HepG2 (cell line): ENCODE results near the gene TNFAIP2. TPM values are rescaled to one million over a fixed set of nuclear protein-coding genes. Genes with fewer than 3 reads are reported as not detected.

Experiments used
- ATAC-seq: fragments of 200-7000 bp; cut with Tn5 transposase; 3 replicates; pipeline ENCODE4 v1.9.1; 2020; ENCODE audit warnings: mild to moderate bottlenecking, moderate library complexity
- BruUV-seq: library from RNA; stranded (reverse); fragments of 400-500 nt; replicated peaks from 2 replicates; lab custom pipeline; 2021; lab: Mats Ljungman, UMichigan
- CTCF ChIA-PET: fragments of 300-600 bp; formaldehyde crosslinking; extraction: SDS; loops from one replicate; lab custom pipeline; 2021; ENCODE audit warnings: low total read pairs, inconsistent platforms, low intra/inter-chr PET ratio; lab: Yijun Ruan, JAX
- POLR2A ChIA-PET: fragments of 350-600 bp; sonication (Branson Sonifier 250); formaldehyde crosslinking; loops from one replicate; lab custom pipeline; 2020; ENCODE audit warnings: antibody characterized with exemption, inconsistent platforms; lab: Yijun Ruan, JAX
- DNase-seq: peaks from one replicate; pipeline ENCODE4 v3.0.0-alpha.2; 2015; ENCODE audit warnings: low spot score
- FAIRE-seq: peaks from 3 replicates; lab custom pipeline; 2011; peaks lifted over from hg19 to GRCh38; lab: Jason Lieb, UNC
- H2AFZ ChIP-seq: one replicate; pipeline ENCODE4 v1.6.1; 2011; ENCODE audit warnings: low read length, inconsistent platforms
- H3K27ac ChIP-seq: fragments of 300-600 bp; 3 replicates; pipeline ENCODE4 v1.8.0; 2011; ENCODE audit warnings: mixed run types, mild to moderate bottlenecking, mixed read lengths, low read length, inconsistent platforms; ENCODE audit not compliant: insufficient read depth; ENCODE audit errors: extremely low read length
- H3K27me3 ChIP-seq, 2 experiments: fragments of 200-600 bp in 1 of 2; 2 replicates in 1 of 2; 3 replicates in 1 of 2; pipeline versions ENCODE4 v1.6.0 to v1.8.0; 2011; ENCODE audit warnings: low read length in 2 of 2, mild to moderate bottlenecking in 2 of 2, moderate library complexity in 2 of 2, inconsistent platforms in 1 of 2; ENCODE audit not compliant: insufficient read depth in 2 of 2, control insufficient read depth in 1 of 2
- H3K36me3 ChIP-seq, 2 experiments: fragments of 200-600 bp in 1 of 2; replicated peaks in 1 of 2; 2 replicates in 1 of 2; 3 replicates in 1 of 2; pipeline versions ENCODE4 v1.5.1 to v1.8.0; 2011; ENCODE audit warnings: low read length in 2 of 2, inconsistent platforms in 1 of 2; ENCODE audit not compliant: insufficient read depth in 2 of 2, control insufficient read depth in 1 of 2
- H3K4me1 ChIP-seq: 2 replicates; pipeline ENCODE4 v1.5.1; 2012; ENCODE audit warnings: low read length, inconsistent platforms; ENCODE audit not compliant: insufficient read depth
- H3K4me2 ChIP-seq: 2 replicates; pipeline ENCODE4 v1.6.0; 2011; ENCODE audit warnings: low read depth, low read length, inconsistent platforms
- H3K4me3 ChIP-seq, 3 experiments: fragments of 200-600 bp in 1 of 3; sonication (generic), shearing (Covaris generic) in 1 of 3; replicated peaks in 1 of 3; 2 replicates each; pipeline ENCODE4 v1.5.1; 2011 to 2016; ENCODE audit warnings: low read length in 3 of 3, inconsistent platforms in 2 of 3, low read depth in 2 of 3, mild to moderate bottlenecking in 2 of 3, control low read depth in 1 of 3, mixed read lengths in 1 of 3; ENCODE audit not compliant: insufficient read depth in 1 of 3
- H3K79me2 ChIP-seq: one replicate; pipeline ENCODE4 v1.6.1; 2011; ENCODE audit warnings: low read length, inconsistent platforms; ENCODE audit not compliant: insufficient read depth
- H3K9ac ChIP-seq: 2 replicates; pipeline ENCODE4 v1.6.0; 2011; ENCODE audit warnings: mild to moderate bottlenecking, low read depth, low read length, inconsistent platforms; ENCODE audit not compliant: insufficient read depth
- H3K9me3 ChIP-seq: 2 replicates; pipeline ENCODE4 v1.5.1; 2012; ENCODE audit warnings: mild to moderate bottlenecking, low read length
- H4K20me1 ChIP-seq: 2 replicates; pipeline ENCODE4 v1.6.0; 2011; ENCODE audit warnings: inconsistent platforms, mild to moderate bottlenecking, low read length, moderate library complexity; ENCODE audit not compliant: insufficient read depth
- HNRNPK ChIP-seq: fragments of 200-400 bp; formaldehyde crosslinking; IDR thresholded peaks from 2 replicates; pipeline ENCODE4 v1.6.1; 2018; ENCODE audit warnings: low read length, low read depth, moderate library complexity, mild to moderate bottlenecking; ENCODE audit not compliant: poor library complexity, severe bottlenecking
- KDM5A ChIP-seq: fragments of 200-600 bp; sonication (generic); IDR thresholded peaks from 2 replicates; pipeline ENCODE4 v1.7.0; 2018; ENCODE audit warnings: antibody characterized with exemption, mild to moderate bottlenecking, low read length, borderline replicate concordance
- MYC ChIP-seq: sonication (generic); formaldehyde crosslinking; IDR thresholded peaks from 2 replicates; pipeline ENCODE4 v1.9.0; 2021; ENCODE audit warnings: missing genetic modification reagents, borderline replicate concordance
- NCOA5 ChIP-seq: sonication (generic); formaldehyde crosslinking; IDR thresholded peaks from 2 replicates; pipeline ENCODE4 v1.4.0; 2020; ENCODE audit warnings: missing genetic modification reagents
- SMYD3 ChIP-seq: sonication (generic); formaldehyde crosslinking; IDR thresholded peaks from 2 replicates; pipeline ENCODE4 v1.8.1; 2023; ENCODE audit warnings: mild to moderate bottlenecking, missing genetic modification reagents
- TAF1 ChIP-seq: sonication (generic); formaldehyde crosslinking; IDR thresholded peaks from 2 replicates; pipeline ENCODE4 v1.4.0; 2020; ENCODE audit warnings: missing genetic modification reagents
- TRAFD1 ChIP-seq: sonication (generic); formaldehyde crosslinking; IDR thresholded peaks from 2 replicates; pipeline ENCODE4 v1.5.1; 2020; ENCODE audit warnings: missing genetic modification reagents, mild to moderate bottlenecking, borderline replicate concordance
- ZBTB21 ChIP-seq: sonication (generic); formaldehyde crosslinking; IDR thresholded peaks from 2 replicates; pipeline ENCODE4 v1.4.0; 2020; ENCODE audit warnings: missing genetic modification reagents
- ZBTB8A ChIP-seq: sonication (generic); formaldehyde crosslinking; IDR thresholded peaks from 2 replicates; pipeline ENCODE4 v1.4.0; 2020; ENCODE audit warnings: mild to moderate bottlenecking, low read depth, missing genetic modification reagents, borderline replicate concordance
- ZMYM3 ChIP-seq: sonication (generic); formaldehyde crosslinking; IDR thresholded peaks from 2 replicates; pipeline ENCODE4 v1.5.1; 2020; ENCODE audit warnings: mild to moderate bottlenecking, missing genetic modification reagents
- ZNF10 ChIP-seq: sonication (generic); formaldehyde crosslinking; IDR thresholded peaks from 2 replicates; pipeline ENCODE4 v1.4.0; 2020; ENCODE audit warnings: mild to moderate bottlenecking, low read depth, missing genetic modification reagents, borderline replicate concordance
- ZNF232 ChIP-seq: sonication (generic); formaldehyde crosslinking; IDR thresholded peaks from 2 replicates; pipeline ENCODE4 v1.4.0; 2020; ENCODE audit warnings: missing genetic modification reagents, borderline replicate concordance
- ZNF251 ChIP-seq: sonication (generic); formaldehyde crosslinking; IDR thresholded peaks from 2 replicates; pipeline ENCODE4 v1.9.0; 2021; ENCODE audit warnings: mild to moderate bottlenecking, missing genetic modification reagents
- ZNF264 ChIP-seq: sonication (generic); formaldehyde crosslinking; IDR thresholded peaks from 2 replicates; pipeline ENCODE4 v1.4.0; 2020; ENCODE audit warnings: missing genetic modification reagents
- ZNF484 ChIP-seq: sonication (generic); formaldehyde crosslinking; IDR thresholded peaks from 2 replicates; pipeline ENCODE4 v1.5.1; 2020; ENCODE audit warnings: mild to moderate bottlenecking, low read depth, missing genetic modification reagents, borderline replicate concordance
- ZNF766 ChIP-seq: sonication (generic); formaldehyde crosslinking; IDR thresholded peaks from 2 replicates; pipeline ENCODE4 v1.5.0; 2020; ENCODE audit warnings: missing genetic modification reagents, borderline replicate concordance
- ZSCAN5A ChIP-seq: sonication (generic); formaldehyde crosslinking; IDR thresholded peaks from 2 replicates; pipeline ENCODE4 v1.8.0; 2022; ENCODE audit warnings: mild to moderate bottlenecking, missing genetic modification reagents, borderline replicate concordance
- WGBS: methylation state at CpG from one replicate; pipeline ENCODE4 v1.1.6; 2017; ENCODE audit warnings: low lambda C conversion rate; 5-methylcytosine and 5-hydroxymethylcytosine counted together
- in situ Hi-C: cut with HindIII; loops from 2 replicates; pipeline ENCODE4 v1.10.0; 2017; ENCODE audit warnings: low pct_unique_long_range_greater_than_20kb; ENCODE audit not compliant: extremely low pct_ligation_motif_present
- intact Hi-C: fragments of 100-400 bp; cut with micrococcal nuclease; formaldehyde crosslinking; loops from one replicate; pipeline ENCODE4 v1.10.0; 2022; ENCODE audit not compliant: unreplicated experiment
- polyA plus RNA-seq, 8 experiments: library from polyadenylated mRNA; depleted of rRNA in 3 of 8; stranded (reverse) in 7 of 8; unstranded in 1 of 8; fragments of >200 nt; fragmentation: Illumina TruSeq in 4 of 8; extraction: Trizol in 4 of 8; gene quantifications; 2 replicates each; pipeline versions ENCODE4 v1.2.1 to v1.2.3, GENCODE V29; 2011 to 2016; ENCODE audit warnings: low read depth in 4 of 8, missing spikeins in 1 of 8, mixed read lengths in 1 of 8; ENCODE audit not compliant: insufficient read depth in 1 of 8
- total RNA-seq, 5 experiments: library from RNA; depleted of rRNA; stranded (reverse); fragments of >200 nt; fragmentation: Illumina TruSeq; extraction: Trizol; gene quantifications; 2 replicates each; pipeline ENCODE4 v1.2.3, GENCODE V29; 2016; ENCODE audit warnings: low read depth in 1 of 5
- TF ChIP-seq, protein P1 (sequence below): sonication (generic); formaldehyde crosslinking; IDR thresholded peaks from 2 replicates; pipeline ENCODE4 v1.8.1; 2023; ENCODE audit warnings: missing genetic modification reagents, inconsistent platforms, borderline replicate concordance
- TF ChIP-seq, protein P2 (sequence below): sonication (generic); formaldehyde crosslinking; IDR thresholded peaks from 2 replicates; pipeline ENCODE4 v1.4.0; 2020; ENCODE audit warnings: mild to moderate bottlenecking, missing genetic modification reagents, borderline replicate concordance

The TNFAIP2 gene
- total and polyA plus RNA-seq, 2 of the 13 experiments (the other 11 are each of a cell fraction or from before 2014, with no cell fraction given): 0.46 to 1.5 TPM

GRCh38 chr14:103130965-103131364 lies 7.7 kb downstream of the TNFAIP2 start:
- Histone ChIP-seq H3K36me3 (no peaks in the 10 kb centered on the region), H3K27ac (no peak overlapping the region), H4K20me1 (no peaks in the 10 kb centered on the region; the same call in 1 of the 2 replicates), H3K4me2 (no peak overlapping the region), H3K4me3 (no peak overlapping the region), H3K79me2 (no peaks in the 10 kb centered on the region), H3K9ac (no peak overlapping the region), H3K27me3 (peaks cover 6 to 46% of the 10 kb centered on the region in 2 experiments; a peak in 4 of 5 replicates), H2AFZ (no peak overlapping the region), H3K9me3 (no peaks in the 10 kb centered on the region), H3K4me1 (peaks cover 39% of the 10 kb centered on the region)
- ChIA-PET POLR2A (no interaction called here), CTCF (no interaction called here)
- ATAC-seq (no peak), FAIRE-seq (no peak), DNase-seq (no peak)
- no peak for TF ChIP-seq ZNF766 (CRISPR knock-in tag)
- no peak for TF ChIP-seq ZNF10 (CRISPR knock-in tag)
- TF ChIP-seq ZNF251 (CRISPR knock-in tag): no peak
- no peak for TF ChIP-seq NCOA5 (CRISPR knock-in tag)
- no peak for TF ChIP-seq TAF1 (CRISPR knock-in tag)
- no peak for TF ChIP-seq HNRNPK
- TF ChIP-seq, protein P1, sequence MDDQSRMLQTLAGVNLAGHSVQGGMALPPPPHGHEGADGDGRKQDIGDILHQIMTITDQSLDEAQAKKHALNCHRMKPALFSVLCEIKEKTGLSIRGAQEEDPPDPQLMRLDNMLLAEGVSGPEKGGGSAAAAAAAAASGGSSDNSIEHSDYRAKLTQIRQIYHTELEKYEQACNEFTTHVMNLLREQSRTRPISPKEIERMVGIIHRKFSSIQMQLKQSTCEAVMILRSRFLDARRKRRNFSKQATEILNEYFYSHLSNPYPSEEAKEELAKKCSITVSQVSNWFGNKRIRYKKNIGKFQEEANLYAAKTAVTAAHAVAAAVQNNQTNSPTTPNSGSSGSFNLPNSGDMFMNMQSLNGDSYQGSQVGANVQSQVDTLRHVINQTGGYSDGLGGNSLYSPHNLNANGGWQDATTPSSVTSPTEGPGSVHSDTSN (CRISPR knock-in tag): no peak
- no peak for TF ChIP-seq ZMYM3 (CRISPR knock-in tag)
- TF ChIP-seq ZNF232 (CRISPR knock-in tag): no peak
- no peak for TF ChIP-seq TRAFD1 (CRISPR knock-in tag)
- TF ChIP-seq ZNF484 (CRISPR knock-in tag): no peak
- TF ChIP-seq KDM5A: no peak
- TF ChIP-seq SMYD3 (CRISPR knock-in tag): no peak
- no peak for TF ChIP-seq ZBTB8A (CRISPR knock-in tag)
- no peak for TF ChIP-seq ZNF264
- TF ChIP-seq MYC (CRISPR knock-in tag): no peak
- TF ChIP-seq, protein P2, sequence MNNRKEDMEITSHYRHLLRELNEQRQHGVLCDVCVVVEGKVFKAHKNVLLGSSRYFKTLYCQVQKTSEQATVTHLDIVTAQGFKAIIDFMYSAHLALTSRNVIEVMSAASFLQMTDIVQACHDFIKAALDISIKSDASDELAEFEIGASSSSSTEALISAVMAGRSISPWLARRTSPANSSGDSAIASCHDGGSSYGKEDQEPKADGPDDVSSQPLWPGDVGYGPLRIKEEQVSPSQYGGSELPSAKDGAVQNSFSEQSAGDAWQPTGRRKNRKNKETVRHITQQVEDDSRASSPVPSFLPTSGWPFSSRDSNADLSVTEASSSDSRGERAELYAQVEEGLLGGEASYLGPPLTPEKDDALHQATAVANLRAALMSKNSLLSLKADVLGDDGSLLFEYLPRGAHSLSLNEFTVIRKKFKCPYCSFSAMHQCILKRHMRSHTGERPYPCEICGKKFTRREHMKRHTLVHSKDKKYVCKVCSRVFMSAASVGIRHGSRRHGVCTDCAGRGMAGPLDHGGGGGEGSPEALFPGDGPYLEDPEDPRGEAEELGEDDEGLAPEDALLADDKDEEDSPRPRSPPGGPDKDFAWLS: no peak
- no peak for TF ChIP-seq ZSCAN5A (CRISPR knock-in tag)
- no peak for TF ChIP-seq ZBTB21 (CRISPR knock-in tag)
- intact Hi-C loops: no loop called here
- BruUV-seq: no TSS peak
- WGBS: 62% methylated on average over 8 of the region's 8 CpGs
- in situ Hi-C loops: no loop called here
